HG03135 (cell line): ENCODE measurements around the gene MFAP2.

Source experiments
- ATAC-seq: cut with Tn5 transposase; IDR thresholded peaks from one replicate; pipeline ENCODE4 v1.9.1; 2021; ENCODE audit warnings: mild to moderate bottlenecking, moderate library complexity; ENCODE audit not compliant: unreplicated experiment

Gene MFAP2

GRCh38 chr1:17008208-17008855, 27.9 kb upstream of the MFAP2 start:
- ATAC-seq = no peak

GRCh38 chr1:17007121-17007520, 26.7 kb upstream of the MFAP2 start:
- ATAC-seq = no peak

GRCh38 chr1:17005365-17005740, 24.9 kb upstream of the MFAP2 start:
- no peak for ATAC-seq

- no peak for ATAC-seq
Observed at GRCh38 chr1:17004466-17005364, 24.3 kb upstream of the MFAP2 start.

GRCh38 chr1:17002524-17002902, 22.1 kb upstream of the MFAP2 start:
- no peak for ATAC-seq

- ATAC-seq = no peak
Observed at GRCh38 chr1:17001760-17002523, 21.5 kb upstream of the MFAP2 start.

GRCh38 chr1:16999863-17000262, 19.4 kb upstream of the MFAP2 start:
- ATAC-seq = no peak

- no peak for ATAC-seq
Observed at GRCh38 chr1:16998589-16998988, 18.2 kb upstream of the MFAP2 start.

GRCh38 chr1:16996845-16997244, 16.4 kb upstream of the MFAP2 start:
- ATAC-seq = no peak

- ATAC-seq = no peak
Observed at GRCh38 chr1:16993521-16994038, 13.2 kb upstream of the MFAP2 start.

- no peak for ATAC-seq
Observed at GRCh38 chr1:16992675-16993074, 12.3 kb upstream of the MFAP2 start.

- ATAC-seq = no peak
Observed at GRCh38 chr1:16992102-16992501, 11.7 kb upstream of the MFAP2 start.

- ATAC-seq = no peak
Observed at GRCh38 chr1:16991571-16991970, 11.2 kb upstream of the MFAP2 start.

- no peak for ATAC-seq
Observed at GRCh38 chr1:16989676-16990391, 9.4 kb upstream of the MFAP2 start.

GRCh38 chr1:16988210-16988609, 7.8 kb upstream of the MFAP2 start:
- no peak for ATAC-seq

GRCh38 chr1:16986962-16987361, 6.5 kb upstream of the MFAP2 start:
- ATAC-seq = no peak

- ATAC-seq = no peak
Observed at GRCh38 chr1:16986560-16986959, 6.1 kb upstream of the MFAP2 start.

- ATAC-seq = no peak
Observed at GRCh38 chr1:16986113-16986512, 5.7 kb upstream of the MFAP2 start.

GRCh38 chr1:16984717-16985116, 4.3 kb upstream of the MFAP2 start:
- ATAC-seq = no peak

- no peak for ATAC-seq
Observed at GRCh38 chr1:16983649-16984048, 3.2 kb upstream of the MFAP2 start.

- no peak for ATAC-seq
Observed at GRCh38 chr1:16982902-16983301, 2.5 kb upstream of the MFAP2 start.
